Urothelium cell line (cell line): Measurements from ENCODE around the gene KCNJ13.

ENCODE experiments used
- DNase-seq: peaks from one replicate; pipeline ENCODE4 v3.0.0; 2011; ENCODE audit warnings: low spot score, mixed read lengths
- FAIRE-seq: peaks from 2 replicates; lab custom pipeline; 2011; peaks lifted over from hg19 to GRCh38; lab: Jason Lieb, UNC

Gene KCNJ13

DNA sequence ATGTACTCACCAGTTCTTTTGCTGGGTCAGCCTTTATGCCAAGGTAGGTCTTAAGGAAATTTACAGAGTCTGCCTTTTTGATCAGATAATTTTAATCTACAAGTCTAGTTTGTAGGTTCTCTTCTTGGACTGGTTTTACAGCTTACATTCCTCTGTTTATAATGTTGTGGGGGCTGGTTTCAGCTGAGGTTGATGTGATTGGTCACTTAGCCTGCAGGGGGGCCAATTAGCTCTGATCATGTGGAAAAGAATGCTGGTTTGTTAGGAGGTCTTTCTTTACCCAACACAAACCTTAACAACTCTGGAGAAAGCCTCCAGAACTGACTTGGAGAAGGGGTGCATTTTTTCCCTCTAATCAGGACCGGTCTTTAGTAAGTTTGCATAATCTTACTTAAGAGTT lies at the start of gene KCNJ13:
Gene KCNJ13 (minus strand): TSS at position 131 of the 400 bp plus-strand sequence. CDS start 5,203 bp downstream, outside the sequence.
- FAIRE-seq: no peak
- DNase-seq: no peak

DNA sequence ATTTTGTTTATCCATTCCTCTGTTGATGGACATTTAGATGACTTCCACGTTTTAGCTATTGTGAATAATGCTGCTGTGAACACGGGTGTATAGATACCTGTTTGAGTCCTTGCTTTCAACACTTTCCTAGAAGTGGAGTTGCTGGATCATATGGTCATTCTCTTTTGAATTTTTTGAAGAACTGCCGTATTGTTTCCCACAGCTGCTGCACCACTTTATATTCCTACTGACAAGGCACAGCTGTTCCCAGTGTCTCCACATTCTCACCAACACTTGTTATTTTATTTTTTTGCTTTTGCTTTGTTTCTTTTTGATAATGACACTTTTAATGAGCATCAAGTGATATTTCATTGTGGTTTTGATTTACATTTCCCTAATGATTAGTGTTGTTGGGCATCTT lies 41.4 kb upstream of the KCNJ13 start:
- FAIRE-seq (no peak), DNase-seq (no peak)

GRCh38 chr2:232816657-232817056 lies 40.3 kb upstream of the KCNJ13 start:
- DNase-seq: no peak

GRCh38 chr2:232815569-232815968 lies 39.2 kb upstream of the KCNJ13 start:
- FAIRE-seq (no peak), DNase-seq (no peak)

More at GRCh38 chr2:232816657-232817056, 40.3 kb upstream of the KCNJ13 start:
- no peak for FAIRE-seq

DNA sequence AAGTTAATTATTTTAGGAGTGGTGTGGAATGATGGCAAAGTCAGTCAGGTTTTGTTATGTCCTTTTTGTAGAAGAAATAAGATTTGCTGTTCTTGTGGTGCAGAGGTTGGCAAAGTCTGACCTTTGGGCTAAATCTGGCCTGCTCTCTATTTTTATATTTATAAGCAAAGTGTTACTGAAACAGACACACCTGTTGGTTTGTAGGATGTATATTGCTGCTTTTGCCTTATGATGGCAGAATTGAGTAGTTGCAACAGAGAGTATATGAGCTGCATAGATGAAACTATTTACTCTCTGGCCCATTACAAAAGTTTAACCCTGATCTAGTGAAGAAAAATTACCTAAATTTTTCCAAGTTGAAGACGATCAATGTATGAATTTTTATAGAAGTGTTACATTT lies 34.1 kb upstream of the KCNJ13 start:
- no peak for DNase-seq
- no peak for FAIRE-seq

- no peak for FAIRE-seq
- no peak for DNase-seq
Observed at GRCh38 chr2:232809349-232810124, 33.2 kb upstream of the KCNJ13 start.

- DNase-seq (no peak), FAIRE-seq (no peak)
Observed at GRCh38 chr2:232802091-232802490, 25.7 kb upstream of the KCNJ13 start.

- no peak for FAIRE-seq
- no peak for DNase-seq
Observed at GRCh38 chr2:232800166-232800565, 23.8 kb upstream of the KCNJ13 start.

DNA sequence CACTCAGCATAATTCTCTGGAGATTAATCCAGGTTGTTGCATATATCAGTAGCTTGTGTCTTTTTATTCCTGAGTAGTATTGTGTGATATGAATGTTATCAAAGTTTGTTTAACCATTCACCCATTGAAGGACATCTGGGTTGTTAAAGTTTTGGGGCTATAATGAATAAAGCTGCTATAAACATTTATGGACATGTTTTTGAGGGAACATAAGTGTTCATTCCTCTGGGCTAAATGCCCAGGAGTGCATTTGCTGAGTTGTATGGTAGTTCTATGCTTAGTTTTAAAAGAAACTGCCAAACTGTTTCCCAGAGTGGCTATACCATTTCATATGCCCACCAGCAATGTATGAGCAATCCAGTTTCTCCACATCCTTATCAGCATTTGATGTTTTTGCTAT lies 21.8 kb upstream of the KCNJ13 start:
- DNase-seq (no peak), FAIRE-seq (no peak)

- no peak for FAIRE-seq
Observed at GRCh38 chr2:232795920-232796319, 19.6 kb upstream of the KCNJ13 start.

DNA sequence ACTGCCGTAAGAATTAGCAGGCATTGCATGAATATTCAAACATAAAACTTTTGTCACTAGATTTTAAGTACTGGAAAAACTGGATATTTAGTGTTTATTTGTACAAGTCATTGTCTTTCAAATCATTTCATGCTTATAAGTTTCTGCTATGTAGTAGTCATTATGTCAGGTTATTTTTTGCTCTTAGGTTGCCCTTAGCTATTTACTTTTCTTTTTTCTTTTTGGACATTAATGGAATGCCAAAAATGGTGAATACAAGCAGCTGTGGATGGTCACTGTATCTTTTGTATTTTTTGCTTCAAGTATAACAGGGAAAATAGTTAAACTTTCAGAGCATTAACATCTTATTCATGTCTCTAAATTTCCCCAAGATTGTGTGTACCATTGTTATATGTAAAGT lies 18.6 kb upstream of the KCNJ13 start:
- FAIRE-seq: no peak
- DNase-seq: no peak

More at GRCh38 chr2:232795920-232796319, 19.6 kb upstream of the KCNJ13 start:
- DNase-seq: no peak

DNA sequence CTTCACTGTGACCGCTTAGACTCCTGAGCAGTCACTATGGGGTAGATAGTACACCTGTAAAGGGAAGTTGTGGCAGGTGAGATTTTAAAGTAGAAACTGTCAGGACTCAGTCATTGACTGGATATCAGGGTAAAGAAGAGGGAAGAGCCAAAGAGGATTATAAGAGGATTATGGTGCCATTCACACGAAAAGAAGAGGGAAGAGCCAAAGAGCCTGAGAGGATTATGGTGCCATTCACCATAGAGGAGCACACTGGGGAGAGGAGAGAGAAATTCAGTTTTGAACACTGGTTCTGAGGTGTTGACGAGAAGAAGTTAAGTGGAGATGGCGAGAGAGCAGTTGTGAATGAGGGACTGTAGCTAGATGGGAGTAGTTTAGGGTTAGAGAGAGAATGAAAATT lies 16.9 kb upstream of the KCNJ13 start:
- no peak for FAIRE-seq
- DNase-seq: no peak

DNA sequence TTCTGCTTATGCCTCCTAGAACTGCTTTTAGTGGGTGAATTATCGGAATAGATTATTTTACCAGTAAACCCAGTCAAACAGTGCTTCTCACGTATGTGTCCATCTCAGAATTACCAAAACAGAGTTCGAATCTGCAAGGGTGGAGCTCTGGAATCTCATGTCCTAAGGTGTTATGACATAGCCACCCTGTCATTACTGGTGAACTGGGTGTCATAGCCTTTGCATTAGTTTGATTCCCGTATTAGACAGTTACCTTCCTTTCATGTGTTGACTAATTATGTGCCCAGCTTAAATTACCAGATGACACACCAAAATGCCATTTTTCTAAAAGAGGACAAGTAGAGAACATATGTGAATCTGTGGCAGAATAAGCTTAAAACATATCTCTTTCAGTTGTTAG lies 15.2 kb upstream of the KCNJ13 start:
- no peak for FAIRE-seq

GRCh38 chr2:232789082-232789481 lies 12.7 kb upstream of the KCNJ13 start:
- no peak for FAIRE-seq
- DNase-seq: no peak

More for the DNA sequence above, 15.2 kb upstream of the KCNJ13 start:
- DNase-seq: no peak

GRCh38 chr2:232787806-232788205 lies 11.4 kb upstream of the KCNJ13 start:
- FAIRE-seq (no peak), DNase-seq (no peak)

DNA sequence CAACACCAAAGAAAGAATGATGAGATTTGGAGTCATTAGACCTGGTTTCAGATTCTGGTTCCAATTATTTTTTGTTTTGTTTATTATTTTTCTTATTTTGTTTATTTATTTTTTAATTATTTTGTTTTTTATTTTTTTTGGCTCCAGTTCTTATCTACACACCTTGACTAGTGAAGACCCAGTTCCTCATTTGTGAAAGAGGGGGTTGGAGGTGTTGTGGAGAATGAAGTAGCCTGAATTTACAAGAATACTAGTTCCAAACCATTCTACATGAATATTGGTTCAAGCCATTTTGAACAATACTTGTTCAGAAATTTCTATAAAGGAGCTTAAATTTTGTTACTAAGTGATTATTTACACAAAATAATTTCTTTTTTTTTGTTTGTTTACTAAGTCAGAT lies 6.9 kb upstream of the KCNJ13 start:
- DNase-seq (no peak), FAIRE-seq (no peak)

- FAIRE-seq (no peak), DNase-seq (no peak)
Observed at GRCh38 chr2:232781765-232782164, 5.4 kb upstream of the KCNJ13 start.

DNA sequence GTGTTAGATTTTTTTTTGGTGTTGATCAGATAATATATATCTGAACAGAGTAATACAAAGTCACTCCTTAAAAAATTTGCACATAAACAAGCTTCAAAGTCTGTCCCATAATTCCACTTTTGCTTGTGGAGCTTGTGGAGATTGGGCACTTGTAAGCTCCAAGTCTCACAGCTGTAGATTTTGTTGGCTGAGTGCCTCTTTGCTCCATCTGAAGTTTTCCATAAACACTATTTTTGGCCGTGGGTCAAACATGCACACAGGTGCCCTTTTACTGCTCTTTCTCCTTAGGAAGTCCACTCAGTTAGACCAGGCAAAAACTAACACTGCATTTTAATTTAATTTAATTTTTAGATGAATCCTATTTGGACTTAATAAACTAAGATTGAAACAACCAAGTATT lies 3.6 kb upstream of the KCNJ13 start:
- FAIRE-seq: no peak
- DNase-seq: no peak

- no peak for DNase-seq
- no peak for FAIRE-seq
Observed at GRCh38 chr2:232779465-232779864, 3.1 kb upstream of the KCNJ13 start.

GRCh38 chr2:232777276-232777675 lies 911 bp upstream of the KCNJ13 start:
- no peak for DNase-seq
- FAIRE-seq: no peak

DNA sequence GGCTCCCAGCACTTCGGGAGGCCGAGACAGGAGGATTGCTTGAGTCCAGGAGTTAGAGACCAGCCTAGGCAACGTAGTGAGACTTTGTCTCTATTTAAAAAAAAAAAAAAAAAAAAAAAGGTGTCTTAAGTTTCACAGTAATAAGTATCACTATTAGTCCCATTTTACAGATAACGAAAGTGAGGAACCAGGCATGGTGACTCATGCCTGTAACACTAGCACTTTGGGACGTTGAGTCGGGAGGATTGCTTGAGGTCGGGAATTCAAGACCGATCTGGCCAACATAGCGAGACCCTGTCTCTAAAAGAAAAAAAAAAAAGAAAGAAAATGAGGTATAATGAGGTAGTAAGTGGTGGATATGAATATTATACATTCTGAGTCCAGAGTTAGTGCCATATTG lies 2.5 kb downstream of the KCNJ13 start:
- DNase-seq (no peak), FAIRE-seq (no peak)

GRCh38 chr2:232772531-232772930 lies 3.8 kb downstream of the KCNJ13 start:
- no peak for FAIRE-seq
- no peak for DNase-seq

DNA sequence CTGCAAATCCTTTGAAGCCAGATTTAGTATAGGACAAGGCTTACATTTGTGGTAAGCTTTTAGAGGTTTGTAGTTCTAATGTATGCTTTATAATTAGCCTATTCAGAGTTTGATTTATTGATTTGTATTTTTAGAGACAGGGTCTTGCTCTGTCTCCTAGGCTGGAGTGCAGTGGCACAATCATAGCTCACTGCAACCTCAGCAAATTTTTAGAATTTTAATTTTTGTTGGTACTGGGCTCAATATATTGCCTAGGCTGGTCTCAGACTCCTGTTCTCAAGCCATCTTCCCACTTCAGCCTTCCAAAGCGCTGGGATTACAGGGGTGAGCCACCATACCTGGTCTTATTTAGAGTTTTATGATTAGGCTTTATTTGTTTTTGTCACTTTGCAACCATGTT lies 4.5 kb downstream of the KCNJ13 start:
- FAIRE-seq: no peak
- DNase-seq: no peak
